GM18511 (cell line): ENCODE results near the gene ZNF687.

Experiments
- ATAC-seq: cut with Tn5 transposase; IDR thresholded peaks from one replicate; pipeline ENCODE4 v1.9.1; 2021; ENCODE audit warnings: mild to moderate bottlenecking, moderate library complexity; ENCODE audit not compliant: unreplicated experiment

The ZNF687 gene

GRCh38 chr1:151312411-151312810 is 30.3 kb downstream of the ZNF687 start:
- ATAC-seq = no peak

DNA sequence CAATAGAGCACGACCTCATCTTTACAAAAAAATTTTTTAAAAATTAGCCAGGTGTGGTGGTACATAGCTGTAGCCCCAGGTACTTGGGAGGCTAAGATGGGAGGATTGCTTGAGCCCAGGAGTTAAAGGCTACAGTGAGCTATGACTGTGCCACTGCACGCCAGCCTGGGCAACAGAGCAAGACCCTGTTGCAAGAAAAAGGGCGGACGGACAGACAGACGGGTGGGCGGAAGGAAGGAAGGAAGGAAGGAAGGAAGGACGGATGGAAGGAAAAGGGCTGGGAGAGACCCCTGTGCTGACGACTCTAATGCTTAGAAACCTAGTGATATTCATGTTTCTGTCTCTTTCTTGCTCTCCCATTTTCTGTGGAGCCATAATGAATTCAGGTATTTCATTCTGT is 30.7 kb downstream of the ZNF687 start:
- ATAC-seq = no peak

DNA sequence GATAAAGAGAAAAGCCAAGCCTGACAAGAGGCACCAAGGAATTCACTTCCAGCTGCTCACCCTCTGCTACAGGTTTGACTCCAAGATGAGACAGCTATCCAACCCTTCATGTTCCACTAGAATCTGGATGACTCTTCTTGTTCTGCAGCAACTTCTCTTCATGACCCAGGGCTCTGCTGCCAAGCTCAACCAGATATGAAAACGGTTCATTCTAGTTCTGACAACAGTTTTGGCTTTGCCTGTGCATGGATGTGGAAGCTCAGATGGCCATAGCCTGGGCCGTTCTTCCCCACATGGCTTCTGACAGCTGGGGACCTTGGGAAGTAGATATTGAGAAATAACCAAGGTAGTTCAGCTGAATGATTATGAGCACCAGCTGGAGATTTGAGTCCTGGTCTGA is 31.4 kb downstream of the ZNF687 start:
- ATAC-seq = no peak

- ATAC-seq = no peak
These were observed 32.2 kb downstream of the ZNF687 start for GRCh38 chr1:151314137-151314875.

- ATAC-seq = no peak
These were observed 33.6 kb downstream of the ZNF687 start for GRCh38 chr1:151315565-151316235.

DNA sequence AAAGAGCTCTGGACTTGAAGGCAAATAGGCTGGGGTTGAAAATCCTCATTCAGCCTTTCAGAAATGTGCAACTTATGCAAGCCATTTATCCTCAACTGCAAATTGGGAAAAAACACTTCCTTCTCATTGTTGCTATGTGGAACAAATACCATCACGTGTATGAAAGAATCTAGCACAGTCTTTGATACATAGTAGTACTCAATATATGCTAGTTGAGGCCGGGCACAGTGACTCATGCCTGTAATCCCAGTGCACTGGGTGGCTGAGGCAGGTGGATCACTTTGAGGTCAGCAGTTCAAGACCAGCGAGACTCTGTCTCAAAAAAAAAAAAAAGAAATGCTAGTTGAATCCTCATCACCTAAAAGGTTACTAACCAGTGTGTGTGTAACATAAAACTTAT is 36.9 kb downstream of the ZNF687 start:
- no peak for ATAC-seq

DNA sequence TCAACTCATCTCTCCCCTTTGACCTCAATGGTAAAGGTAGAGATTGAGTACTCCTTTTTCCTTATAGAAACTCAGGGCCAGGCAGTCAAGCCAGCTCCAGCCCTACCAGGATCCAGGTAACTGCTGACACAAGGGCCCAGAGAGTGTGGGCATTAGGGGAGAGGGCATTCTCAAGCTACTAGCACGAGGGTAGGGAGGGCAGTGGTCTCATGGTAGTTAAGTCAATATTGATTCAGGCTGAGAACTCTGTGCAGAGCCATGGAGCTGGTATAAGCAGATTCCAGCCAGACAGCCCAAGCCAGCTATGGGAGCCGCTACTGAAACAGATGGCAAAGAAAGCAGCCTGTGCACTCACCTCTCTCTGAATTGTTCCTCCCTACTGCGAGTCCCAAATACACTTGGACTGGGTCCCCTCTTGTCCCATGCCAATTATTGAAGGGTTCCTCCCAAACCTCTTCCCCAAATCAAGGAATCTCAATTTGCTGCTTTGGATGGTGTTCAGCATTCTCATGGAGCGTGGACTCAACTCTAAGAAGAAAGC is 42.4 kb downstream of the ZNF687 start:
- ATAC-seq = no peak

GRCh38 chr1:151325231-151325630 is 43.1 kb downstream of the ZNF687 start:
- ATAC-seq = no peak

DNA sequence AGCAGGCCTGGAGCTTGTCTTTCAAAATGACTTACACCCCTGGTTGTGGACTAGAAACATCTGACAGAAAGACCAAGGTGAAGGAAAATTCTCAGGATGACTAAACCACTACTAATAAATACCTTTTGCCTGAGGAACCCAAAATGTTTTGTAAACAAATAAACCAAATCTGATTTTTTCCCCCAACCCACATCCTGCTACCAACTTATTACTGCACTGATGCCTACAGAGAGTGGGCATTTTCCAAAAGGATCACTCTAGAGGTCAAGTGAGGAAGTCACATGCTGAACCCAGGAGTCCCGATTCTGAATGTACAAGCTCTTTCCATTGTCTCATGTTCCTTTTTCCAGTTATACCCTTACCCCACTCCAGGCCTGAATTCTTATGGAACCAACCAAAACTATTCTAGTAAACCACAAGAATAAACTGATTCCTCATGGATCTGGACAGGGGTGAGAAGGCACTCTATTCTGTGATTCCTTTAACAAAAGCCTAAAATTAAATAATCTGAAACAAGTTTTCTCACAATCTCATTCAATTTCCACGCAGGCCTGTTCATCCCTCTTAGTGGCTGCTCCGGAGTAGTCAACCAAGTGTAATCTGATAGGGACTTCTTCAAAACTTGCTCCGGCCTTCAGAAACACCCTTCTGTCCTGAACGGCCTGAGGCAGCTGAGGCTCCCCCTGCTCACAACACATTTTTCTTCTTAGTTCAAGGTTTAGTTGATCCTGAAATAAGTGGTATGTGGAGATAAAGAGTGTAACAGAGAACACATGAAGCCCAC is 43.7 kb downstream of the ZNF687 start:
- no peak for ATAC-seq

DNA sequence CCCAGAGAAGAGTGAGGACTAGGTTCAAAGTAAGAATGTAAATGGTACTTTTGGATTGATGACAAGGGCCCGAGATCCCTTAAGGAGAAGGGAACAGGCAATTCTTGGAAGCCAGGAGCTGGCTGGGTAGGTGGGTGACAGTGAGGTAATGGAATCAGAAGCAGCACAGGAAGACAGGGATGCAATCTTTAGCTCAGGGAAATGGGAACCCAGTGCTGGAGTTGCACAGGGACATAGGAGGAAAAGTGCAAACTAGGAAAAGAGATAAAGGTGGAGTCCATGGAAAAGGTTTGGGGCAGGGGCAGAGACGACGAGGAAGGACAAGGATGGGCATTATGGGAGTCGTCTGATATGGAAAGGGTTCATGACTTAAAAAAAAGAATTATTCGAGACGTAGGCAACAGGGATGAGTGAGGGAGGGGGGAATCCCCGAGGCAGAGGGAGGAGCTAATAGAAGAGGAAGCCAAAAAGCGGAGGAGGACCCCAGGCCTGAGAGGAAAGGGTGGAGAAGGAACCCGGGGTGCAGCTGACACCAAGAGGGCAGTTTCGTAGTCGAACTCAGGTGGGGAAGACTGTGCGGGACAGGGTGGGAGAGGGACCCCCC is 44.6 kb downstream of the ZNF687 start:
- peak; percentile 48 for ATAC-seq

GRCh38 chr1:151327223-151327902 is 45.3 kb downstream of the ZNF687 start, which contains the start of gene PI4KB:
PI4KB (minus strand) TSS chr1:151327416; CDS start chr1:151316481, 10,935 bp downstream.
- ATAC-seq = peak; percentile 83

DNA sequence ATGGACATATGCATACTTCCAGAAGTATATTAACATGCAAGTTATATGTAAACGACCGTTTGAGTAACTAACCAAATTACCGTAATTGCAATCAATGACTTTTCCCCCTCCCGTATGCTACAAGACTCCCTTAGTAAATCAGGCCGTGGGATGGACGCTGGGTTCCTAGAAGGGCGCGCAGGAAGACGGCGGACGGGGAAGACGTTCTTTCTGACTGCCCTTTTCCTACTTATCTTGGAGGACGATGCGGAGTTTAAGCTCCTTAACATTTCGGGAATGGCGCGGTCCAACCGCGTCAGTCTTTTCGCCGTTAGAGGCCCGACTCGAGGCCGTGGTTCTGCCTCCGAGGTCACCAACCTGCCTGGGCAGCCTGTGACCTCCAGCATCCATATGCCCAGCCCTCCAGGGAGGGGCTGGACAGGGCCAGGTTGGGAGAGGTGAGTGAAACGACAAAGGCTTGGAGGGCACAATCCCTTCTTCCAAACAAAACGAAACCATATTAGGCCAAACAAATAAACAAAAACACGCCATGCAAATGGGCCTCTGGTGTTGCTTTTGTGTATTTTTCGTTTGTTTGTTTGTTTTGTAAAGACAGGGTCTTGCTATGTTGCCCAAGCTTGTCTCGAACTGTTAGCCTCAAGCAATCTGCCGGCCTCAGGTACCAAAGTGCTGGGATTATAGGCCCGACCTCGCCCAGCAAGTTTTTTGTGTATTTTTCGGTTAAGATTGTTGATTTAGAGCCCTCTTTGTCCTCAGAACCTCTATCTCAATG is 46.0 kb downstream of the ZNF687 start:
- ATAC-seq = peak; percentile 20

DNA sequence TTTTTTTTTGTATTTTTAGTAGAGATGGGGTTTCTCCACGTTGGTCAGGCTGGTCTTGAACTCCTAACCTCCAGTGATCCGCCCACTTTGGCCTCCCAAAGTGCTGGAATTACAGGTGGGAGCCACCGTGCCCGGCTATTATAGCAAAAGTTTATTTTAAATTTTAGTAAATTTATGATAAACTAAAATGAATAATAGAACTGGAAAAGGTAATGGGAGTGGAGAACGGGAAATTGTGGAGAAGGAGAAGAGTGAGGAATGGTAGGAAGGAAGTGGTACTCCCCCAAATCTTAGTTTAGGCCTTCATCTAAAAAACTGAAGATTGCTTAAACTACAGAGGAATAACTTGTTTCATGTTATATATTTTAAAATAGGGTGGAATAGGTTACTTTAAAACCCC is 52.7 kb downstream of the ZNF687 start:
- ATAC-seq = no peak

GRCh38 chr1:151336556-151336955 is 54.5 kb downstream of the ZNF687 start:
- no peak for ATAC-seq

- ATAC-seq = no peak
These were observed 59.0 kb downstream of the ZNF687 start for GRCh38 chr1:151340870-151341754.
